H9 (cell line): ENCODE data around the gene ZNF430. TPM values are rescaled to one million over a fixed set of nuclear protein-coding genes. Genes with fewer than 3 reads are reported as not detected.

Experiments
- DNase-seq: peaks from one replicate; pipeline ENCODE4 v3.0.0-alpha.2; 2017
- H2AFZ ChIP-seq: one replicate; pipeline ENCODE4 v1.6.1; 2013; ENCODE audit warnings: mild to moderate bottlenecking, low read length, control low read depth, moderate library complexity
- H2AK5ac ChIP-seq: 2 replicates; pipeline ENCODE4 v1.6.1; 2013; ENCODE audit warnings: low read length, control low read depth, mixed read lengths; ENCODE audit not compliant: insufficient read length
- H2BK120ac ChIP-seq: one replicate; pipeline ENCODE4 v1.6.1; 2013; ENCODE audit warnings: low read depth, mild to moderate bottlenecking, low read length, control low read depth, inconsistent platforms; ENCODE audit not compliant: poor library complexity, severe bottlenecking
- H2BK12ac ChIP-seq: 2 replicates; pipeline ENCODE4 v1.6.1; 2013; ENCODE audit warnings: low read length, control low read depth, mixed read lengths, low read depth; ENCODE audit not compliant: insufficient read length
- H2BK15ac ChIP-seq: 2 replicates; pipeline ENCODE4 v1.6.1; 2013; ENCODE audit warnings: low read depth, low read length, control low read depth
- H2BK20ac ChIP-seq: one replicate; pipeline ENCODE4 v1.6.1; 2013; ENCODE audit warnings: low read depth, mild to moderate bottlenecking, low read length, control low read depth, inconsistent platforms; ENCODE audit not compliant: poor library complexity, severe bottlenecking
- H2BK5ac ChIP-seq: 2 replicates; pipeline ENCODE4 v1.6.1; 2013; ENCODE audit warnings: low read length, control low read depth, mixed read lengths; ENCODE audit not compliant: insufficient read length
- H3K14ac ChIP-seq: 2 replicates; pipeline ENCODE4 v1.6.1; 2013; ENCODE audit warnings: low read length, control low read depth; ENCODE audit not compliant: insufficient read depth
- H3K18ac ChIP-seq: 2 replicates; pipeline ENCODE4 v1.6.1; 2013; ENCODE audit warnings: low read depth, mild to moderate bottlenecking, mixed read lengths, low read length, control low read depth; ENCODE audit not compliant: insufficient read length
- H3K23ac ChIP-seq: 2 replicates; pipeline ENCODE4 v1.6.1; 2013; ENCODE audit warnings: low read length, control low read depth, mixed read lengths, low read depth; ENCODE audit not compliant: insufficient read length
- H3K23me2 ChIP-seq: 2 replicates; pipeline ENCODE4 v1.6.1; 2013; ENCODE audit warnings: low read depth, mild to moderate bottlenecking, mixed read lengths, low read length, control low read depth; ENCODE audit not compliant: insufficient read length, poor library complexity, severe bottlenecking
- H3K27ac ChIP-seq: 2 replicates; pipeline ENCODE4 v1.5.1; 2013; ENCODE audit warnings: low read length, control low read depth, mixed read lengths, low read depth; ENCODE audit not compliant: insufficient read length
- H3K27me3 ChIP-seq: 2 replicates; pipeline ENCODE4 v1.6.1; 2013; ENCODE audit warnings: low read length, control low read depth, inconsistent platforms; ENCODE audit not compliant: insufficient read depth
- H3K4ac ChIP-seq: 2 replicates; pipeline ENCODE4 v1.6.1; 2013; ENCODE audit warnings: low read depth, mild to moderate bottlenecking, control low read depth, inconsistent platforms, low read length, moderate library complexity
- H3K4me1 ChIP-seq: 2 replicates; pipeline ENCODE4 v1.6.1; 2013; ENCODE audit warnings: low read length, control low read depth, inconsistent platforms; ENCODE audit not compliant: insufficient read depth
- H3K4me2 ChIP-seq: 2 replicates; pipeline ENCODE4 v1.6.1; 2013; ENCODE audit warnings: low read length, control low read depth, mixed read lengths; ENCODE audit not compliant: insufficient read length, insufficient read depth
- H3K56ac ChIP-seq: 2 replicates; pipeline ENCODE4 v1.6.1; 2013; ENCODE audit warnings: low read depth, mild to moderate bottlenecking, mixed read lengths, low read length, control low read depth; ENCODE audit not compliant: insufficient read length
- H3K79me1 ChIP-seq: 2 replicates; pipeline ENCODE4 v1.6.1; 2013; ENCODE audit warnings: low read depth, mild to moderate bottlenecking, moderate library complexity, low read length, control low read depth, inconsistent platforms; ENCODE audit not compliant: insufficient read depth, poor library complexity, severe bottlenecking
- H3K79me2 ChIP-seq: 2 replicates; pipeline ENCODE4 v1.6.1; 2013; ENCODE audit warnings: low read length, control low read depth, inconsistent platforms; ENCODE audit not compliant: insufficient read depth
- H3K9ac ChIP-seq: 2 replicates; pipeline ENCODE4 v1.6.1; 2013; ENCODE audit warnings: low read length, control low read depth, mixed read lengths; ENCODE audit not compliant: insufficient read length; ENCODE audit errors: extremely low read depth
- H3K9me3 ChIP-seq: one replicate; pipeline ENCODE4 v1.6.1; 2013; ENCODE audit warnings: low read depth, low read length, inconsistent platforms; ENCODE audit not compliant: control insufficient read depth
- H3T11ph ChIP-seq: one replicate; pipeline ENCODE4 v1.6.1; 2013; ENCODE audit warnings: mild to moderate bottlenecking, low read length, control low read depth, inconsistent platforms
- H4K20me1 ChIP-seq: one replicate; pipeline ENCODE4 v1.6.1; 2013; ENCODE audit not compliant: control insufficient read depth, insufficient read length, insufficient read depth
- H4K5ac ChIP-seq: 2 replicates; pipeline ENCODE4 v1.6.1; 2013; ENCODE audit warnings: low read depth, mild to moderate bottlenecking, mixed read lengths, low read length, control low read depth; ENCODE audit not compliant: insufficient read length
- H4K8ac ChIP-seq: replicated peaks from 2 replicates; pipeline ENCODE4 v1.6.1; 2013; ENCODE audit warnings: low read length, control low read depth, mixed read lengths, low read depth; ENCODE audit not compliant: insufficient read length
- H4K91ac ChIP-seq: 2 replicates; pipeline ENCODE4 v1.6.1; 2013; ENCODE audit warnings: low read depth, mild to moderate bottlenecking, moderate library complexity, mixed read lengths, low read length, control low read depth; ENCODE audit not compliant: insufficient read length
- H3K27ac Mint-ChIP-seq, 3 experiments: 2 replicates in 2 of 3; 3 replicates in 1 of 3; pipeline ENCODE4 v1.8.0; 2020 to 2021; ENCODE audit warnings: mixed read lengths in 3 of 3, mild to moderate bottlenecking in 1 of 3, moderate library complexity in 1 of 3
- H3K27me3 Mint-ChIP-seq: 2 replicates; pipeline ENCODE4 v1.8.0; 2021; ENCODE audit warnings: low read depth, mild to moderate bottlenecking, moderate library complexity, mixed read lengths
- H3K36me3 Mint-ChIP-seq, 3 experiments: 2 replicates in 2 of 3; 3 replicates in 1 of 3; pipeline ENCODE4 v1.8.0; 2020 to 2021; ENCODE audit warnings: low read depth in 3 of 3, mixed read lengths in 3 of 3; ENCODE audit not compliant: insufficient read depth in 1 of 3
- H3K4me1 Mint-ChIP-seq, 2 experiments: 2 replicates each; pipeline ENCODE4 v1.8.0; 2020; ENCODE audit warnings: mixed read lengths in 2 of 2
- H3K4me3 Mint-ChIP-seq, 2 experiments: 2 replicates in 1 of 2; 3 replicates in 1 of 2; pipeline ENCODE4 v1.8.0; 2020 to 2021; ENCODE audit warnings: mild to moderate bottlenecking in 2 of 2, mixed read lengths in 2 of 2, moderate library complexity in 1 of 2
- H3K9me3 Mint-ChIP-seq, 2 experiments: 2 replicates in 1 of 2; 3 replicates in 1 of 2; pipeline ENCODE4 v1.8.0; 2020; ENCODE audit warnings: mild to moderate bottlenecking in 2 of 2, mixed read lengths in 2 of 2, moderate library complexity in 1 of 2
- total RNA-seq: library from RNA; stranded (reverse); gene quantifications from 2 replicates; pipeline ENCODE4 v1.2.1, GENCODE V29; 2021
- TF ChIP-seq, protein P1 (sequence below): fragments of 200-600 bp; sonication (generic); conservative IDR thresholded peaks from 3 replicates; pipeline ENCODE4 v1.8.0; 2021; ENCODE audit warnings: antibody characterized with exemption, mild to moderate bottlenecking

ZNF430 gene
- total RNA-seq, 1 experiment from 2014 or later, result 17.7 TPM

GRCh38 chr19:21092109-21092508, 71.7 kb downstream of the ZNF430 start:
- Histone ChIP-seq H3K23me2 (no peaks in the 10 kb centered on the region), H2AK5ac (no peak overlapping the region), H3K79me1 (peaks cover 3% of the 10 kb centered on the region), H2AFZ (no peak overlapping the region), H3K23ac (no peak overlapping the region), H3K4me2 (no peak overlapping the region), H3K18ac (no peak overlapping the region), H3K9me3 (no peaks in the 10 kb centered on the region), H2BK20ac (no peak overlapping the region), H4K8ac (no peak overlapping the region), H3K56ac (no peak overlapping the region), H2BK120ac (peak overlapping the region; percentile 23), H3K79me2 (peaks cover 7% of the 10 kb centered on the region; the same call in 1 of the 2 replicates), H2BK12ac (no peak overlapping the region), H3K14ac (no peak overlapping the region), H3T11ph (no peak overlapping the region), H2BK5ac (no peak overlapping the region), H3K4me1 (no peaks in the 10 kb centered on the region), H3K27me3 (no peaks in the 10 kb centered on the region), H4K20me1 (no peaks in the 10 kb centered on the region), H3K9ac (no peak overlapping the region), H3K4ac (no peak overlapping the region), H2BK15ac (no peak overlapping the region), H3K27ac (no peak overlapping the region), H4K5ac (no peak overlapping the region), H4K91ac (no peak overlapping the region)
- no peak for DNase-seq
- Mint-ChIP-seq H3K9me3 (no peaks in the 10 kb centered on the region; a peak in 1 of 5 replicates), H3K4me3 (no peak overlapping the region), H3K27ac (peak overlapping the region; percentile 21 to 92 (median 86); a peak in 5 of 7 replicates), H3K27me3 (no peaks in the 10 kb centered on the region), H3K4me1 (peaks cover 25 to 26% of the 10 kb centered on the region in 2 experiments), H3K36me3 (peaks cover 38 to 69% (median 64%) of the 10 kb centered on the region in 3 experiments)
- TF ChIP-seq, protein P1, sequence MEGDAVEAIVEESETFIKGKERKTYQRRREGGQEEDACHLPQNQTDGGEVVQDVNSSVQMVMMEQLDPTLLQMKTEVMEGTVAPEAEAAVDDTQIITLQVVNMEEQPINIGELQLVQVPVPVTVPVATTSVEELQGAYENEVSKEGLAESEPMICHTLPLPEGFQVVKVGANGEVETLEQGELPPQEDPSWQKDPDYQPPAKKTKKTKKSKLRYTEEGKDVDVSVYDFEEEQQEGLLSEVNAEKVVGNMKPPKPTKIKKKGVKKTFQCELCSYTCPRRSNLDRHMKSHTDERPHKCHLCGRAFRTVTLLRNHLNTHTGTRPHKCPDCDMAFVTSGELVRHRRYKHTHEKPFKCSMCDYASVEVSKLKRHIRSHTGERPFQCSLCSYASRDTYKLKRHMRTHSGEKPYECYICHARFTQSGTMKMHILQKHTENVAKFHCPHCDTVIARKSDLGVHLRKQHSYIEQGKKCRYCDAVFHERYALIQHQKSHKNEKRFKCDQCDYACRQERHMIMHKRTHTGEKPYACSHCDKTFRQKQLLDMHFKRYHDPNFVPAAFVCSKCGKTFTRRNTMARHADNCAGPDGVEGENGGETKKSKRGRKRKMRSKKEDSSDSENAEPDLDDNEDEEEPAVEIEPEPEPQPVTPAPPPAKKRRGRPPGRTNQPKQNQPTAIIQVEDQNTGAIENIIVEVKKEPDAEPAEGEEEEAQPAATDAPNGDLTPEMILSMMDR, result no peak
